Measurements from ENCODE around the gene SMIM21.

The SMIM21 gene

GRCh38 chr18:75421656-75422055 is 5.8 kb downstream of the SMIM21 start:
- no peak for DNase-seq

GRCh38 chr18:75418293-75419005 is 9.1 kb downstream of the SMIM21 start:
- DNase-seq = no peak

- no peak for DNase-seq
These were observed 16.9 kb downstream of the SMIM21 start for GRCh38 chr18:75410611-75411010.

- no peak for DNase-seq
These were observed 17.7 kb downstream of the SMIM21 start for GRCh38 chr18:75409806-75410205.

GRCh38 chr18:75408554-75409506 is 18.7 kb downstream of the SMIM21 start:
- DNase-seq = no peak

- no peak for DNase-seq
These were observed 19.8 kb downstream of the SMIM21 start for GRCh38 chr18:75407468-75408437.

GRCh38 chr18:75406491-75407445 is 20.7 kb downstream of the SMIM21 start:
- DNase-seq = no peak

- DNase-seq = no peak
These were observed 22.2 kb downstream of the SMIM21 start for GRCh38 chr18:75405351-75405750.

GRCh38 chr18:75400366-75400765 is 27.1 kb downstream of the SMIM21 start:
- peak; percentile 22 for DNase-seq

GRCh38 chr18:75395137-75395536 is 32.4 kb downstream of the SMIM21 start:
- no peak for DNase-seq

GRCh38 chr18:75393721-75394120 is 33.8 kb downstream of the SMIM21 start:
- DNase-seq = no peak

- peak; percentile 14 for DNase-seq
These were observed 35.3 kb downstream of the SMIM21 start for GRCh38 chr18:75392226-75392578.

GRCh38 chr18:75391279-75392225 is 36.0 kb downstream of the SMIM21 start:
- no peak for DNase-seq

- no peak for DNase-seq
These were observed 36.6 kb downstream of the SMIM21 start for GRCh38 chr18:75390854-75391253.

- DNase-seq = no peak
These were observed 43.4 kb downstream of the SMIM21 start for GRCh38 chr18:75384144-75384543.

- peak; percentile 51 for DNase-seq
These were observed 48.9 kb downstream of the SMIM21 start for GRCh38 chr18:75378376-75379315.

GRCh38 chr18:75377926-75378325 is 49.6 kb downstream of the SMIM21 start:
- DNase-seq = no peak

- DNase-seq = no peak
These were observed 50.2 kb downstream of the SMIM21 start for GRCh38 chr18:75377258-75377657.

GRCh38 chr18:75376004-75376403 is 51.5 kb downstream of the SMIM21 start:
- DNase-seq = no peak

Data from NCI-H146 (cell line).